GM18951 (cell line): ENCODE measurements around the gene DRGX.

Experiments
- POLR2A ChIP-seq: IDR thresholded peaks from 4 replicates; pipeline ENCODE4 v1.6.1; 2011; ENCODE audit warnings: mild to moderate bottlenecking; ENCODE audit not compliant: insufficient read length, insufficient read depth; ENCODE audit errors: extremely low read depth
- in situ Hi-C: fragments of 300-500 bp; cut with MboI; formaldehyde crosslinking; loops from one replicate; pipeline ENCODE4 v1.12.0; 2022; ENCODE audit warnings: low sequenced_read_pairs, mixed read lengths, inconsistent platforms; ENCODE audit not compliant: unreplicated experiment

The DRGX gene

GRCh38 chr10:49349390-49349789, 46.5 kb downstream of the DRGX start:
- no peak for TF ChIP-seq POLR2A
- in situ Hi-C loops: no loop called here

DNA sequence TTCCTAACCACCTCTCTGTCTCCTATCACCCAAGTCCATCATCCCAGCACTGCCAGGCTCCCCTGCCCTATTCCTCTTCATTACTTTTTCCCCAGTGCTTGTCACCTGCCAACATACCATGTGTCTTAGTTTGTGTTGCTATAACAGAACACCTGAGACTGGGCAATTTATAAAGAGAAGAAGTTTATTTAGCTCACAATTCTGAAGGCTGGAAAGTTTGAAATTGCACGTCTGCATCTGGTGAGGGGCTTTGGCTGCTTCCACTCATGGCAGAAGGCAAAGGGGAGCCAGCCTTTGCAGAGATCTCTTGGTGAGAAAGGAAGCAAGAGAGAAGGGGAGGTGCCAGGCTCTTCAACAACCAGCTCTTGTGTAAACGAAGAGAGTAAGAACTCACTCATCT, 47.3 kb downstream of the DRGX start:
- in situ Hi-C loops: no loop called here
- no peak for TF ChIP-seq POLR2A

DNA sequence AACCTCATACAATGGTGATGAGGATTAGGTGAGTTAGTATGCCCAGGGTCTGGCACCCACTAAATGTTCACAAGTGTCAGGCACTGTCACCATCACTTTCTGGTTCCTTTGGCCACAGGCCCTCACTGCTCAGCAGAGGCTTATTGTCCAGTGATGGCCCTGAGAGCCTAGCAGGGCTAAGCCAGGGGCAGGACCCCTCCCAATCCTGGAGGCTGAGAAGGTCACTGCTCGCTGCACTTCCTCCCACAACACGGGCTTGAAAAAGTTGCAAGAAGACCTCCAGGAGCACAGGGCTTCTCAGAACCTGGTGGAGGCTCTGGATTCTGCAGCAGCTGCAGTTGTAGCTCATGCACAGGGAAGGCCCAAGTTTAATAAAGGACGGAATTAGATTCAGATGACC, 48.1 kb downstream of the DRGX start:
- TF ChIP-seq POLR2A: no peak
- in situ Hi-C loops: no loop called here

GRCh38 chr10:49347342-49347741, 48.5 kb downstream of the DRGX start:
- in situ Hi-C loops: no loop called here

DNA sequence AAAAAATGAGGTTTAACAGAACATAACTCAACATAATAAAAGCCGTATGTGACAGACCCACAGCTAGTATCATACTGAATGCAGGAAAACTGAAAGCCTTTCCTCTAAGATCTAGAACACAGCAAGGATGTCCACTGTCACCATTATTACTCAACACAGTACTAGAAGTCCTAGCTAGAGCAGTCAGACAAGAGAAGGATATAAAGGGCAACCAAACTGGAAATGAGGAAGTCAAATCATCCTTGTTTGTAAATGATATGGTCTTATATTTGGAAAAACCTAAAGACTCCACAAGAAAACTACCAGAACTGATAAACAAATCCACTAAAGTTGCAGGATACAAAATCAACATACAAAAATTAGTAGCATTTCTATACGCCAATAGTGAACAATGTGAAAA, 51.0 kb downstream of the DRGX start:
- in situ Hi-C loops: no loop called here
- TF ChIP-seq POLR2A: no peak

More at GRCh38 chr10:49347342-49347741, 48.5 kb downstream of the DRGX start:
- TF ChIP-seq POLR2A: no peak

- in situ Hi-C loops: no loop called here
- TF ChIP-seq POLR2A: no peak
Observed at GRCh38 chr10:49338604-49339003, 57.3 kb downstream of the DRGX start.

DNA sequence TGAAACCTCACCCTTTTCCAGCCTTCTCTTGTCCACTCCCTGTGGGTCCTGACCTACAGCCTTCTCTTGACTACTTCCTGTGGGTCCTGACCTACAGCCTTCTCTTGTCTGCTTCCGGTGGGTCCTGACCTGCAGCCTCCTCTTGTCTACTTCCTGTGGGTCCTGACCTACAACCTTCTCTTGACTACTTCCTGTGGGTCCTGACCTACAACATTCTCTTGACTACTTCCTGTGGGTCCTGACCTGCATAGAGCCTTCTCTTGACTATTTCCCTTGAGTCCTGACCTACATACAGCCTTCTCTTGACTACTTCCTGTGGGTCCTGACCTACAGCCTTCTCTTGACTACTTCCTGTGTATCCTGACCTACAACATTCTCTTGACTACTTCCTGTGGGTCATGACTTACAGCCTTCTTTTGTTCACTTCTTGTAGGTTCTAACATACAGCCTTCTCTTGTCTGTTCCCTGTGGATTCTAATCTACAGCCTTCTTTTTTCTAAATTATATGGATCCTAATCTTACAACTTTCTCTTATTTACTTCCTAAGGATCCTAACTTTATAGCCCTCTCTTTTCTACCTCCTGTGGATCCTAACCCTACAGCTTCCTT, 60.4 kb downstream of the DRGX start:
- TF ChIP-seq POLR2A: no peak
- in situ Hi-C loops: no loop called here

DNA sequence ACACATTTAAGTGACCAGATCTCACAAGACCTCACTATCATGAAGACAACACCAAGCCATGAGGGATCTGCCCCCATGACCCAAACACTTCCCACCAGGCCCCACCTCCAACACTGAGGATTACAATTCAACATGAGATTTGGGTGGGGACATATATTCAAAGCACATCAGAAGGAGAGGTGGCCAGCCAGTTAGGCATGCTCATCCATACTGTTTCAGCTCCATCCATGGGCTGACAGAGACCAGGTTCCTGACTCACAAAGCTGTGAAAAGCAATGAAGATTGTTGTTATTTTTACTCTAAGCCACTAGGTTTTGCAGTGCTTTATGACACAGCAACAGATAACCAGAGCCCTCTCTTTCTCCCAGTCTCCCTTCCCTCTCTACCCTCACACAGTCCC, 60.9 kb downstream of the DRGX start:
- in situ Hi-C loops: no loop called here
- TF ChIP-seq POLR2A: no peak

DNA sequence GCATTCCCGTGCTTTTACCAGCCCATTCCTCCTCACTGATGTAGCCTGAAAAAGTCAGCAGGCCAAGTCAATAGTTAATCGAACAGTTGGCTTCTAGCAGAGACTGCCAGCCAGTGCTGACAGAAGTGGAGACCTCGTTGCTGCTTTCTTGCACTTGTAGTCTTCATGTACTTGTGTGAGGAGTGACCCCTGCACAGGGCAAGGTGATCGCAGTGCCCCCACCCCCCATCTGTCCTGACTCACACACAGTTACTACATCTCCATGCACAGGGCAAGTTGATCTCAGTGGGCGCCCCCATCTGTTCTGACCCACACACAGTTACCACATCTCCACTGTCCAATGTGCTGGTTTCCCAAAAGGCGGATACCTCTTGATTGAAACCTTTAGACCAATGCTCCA, 62.7 kb downstream of the DRGX start:
- in situ Hi-C loops: no loop called here
- TF ChIP-seq POLR2A: no peak

GRCh38 chr10:49332768-49333167, 63.1 kb downstream of the DRGX start:
- no peak for TF ChIP-seq POLR2A

GRCh38 chr10:49332333-49332732, 63.6 kb downstream of the DRGX start:
- in situ Hi-C loops: no loop called here
- no peak for TF ChIP-seq POLR2A

More at GRCh38 chr10:49332768-49333167, 63.1 kb downstream of the DRGX start:
- in situ Hi-C loops: no loop called here

DNA sequence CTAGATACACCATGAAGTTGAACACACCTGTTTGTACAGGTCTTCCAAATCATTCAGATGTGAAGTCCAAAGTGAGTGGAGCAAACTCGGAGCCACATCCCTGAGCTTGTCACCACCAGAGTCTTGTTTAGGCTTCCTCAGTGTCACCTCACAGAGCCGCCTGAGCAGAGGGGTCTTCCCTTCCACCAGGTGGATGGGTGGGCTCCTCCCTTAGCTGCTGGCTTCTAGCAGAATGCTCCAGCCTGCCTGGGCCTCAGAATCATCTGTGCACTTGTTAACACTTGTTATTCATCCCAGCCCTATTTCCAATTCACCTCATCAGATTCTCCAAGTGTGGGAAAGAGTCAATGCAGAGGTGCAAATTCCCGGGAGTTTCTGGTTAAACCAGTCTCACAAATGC, 64.5 kb downstream of the DRGX start:
- in situ Hi-C loops: no loop called here
- TF ChIP-seq POLR2A: no peak

DNA sequence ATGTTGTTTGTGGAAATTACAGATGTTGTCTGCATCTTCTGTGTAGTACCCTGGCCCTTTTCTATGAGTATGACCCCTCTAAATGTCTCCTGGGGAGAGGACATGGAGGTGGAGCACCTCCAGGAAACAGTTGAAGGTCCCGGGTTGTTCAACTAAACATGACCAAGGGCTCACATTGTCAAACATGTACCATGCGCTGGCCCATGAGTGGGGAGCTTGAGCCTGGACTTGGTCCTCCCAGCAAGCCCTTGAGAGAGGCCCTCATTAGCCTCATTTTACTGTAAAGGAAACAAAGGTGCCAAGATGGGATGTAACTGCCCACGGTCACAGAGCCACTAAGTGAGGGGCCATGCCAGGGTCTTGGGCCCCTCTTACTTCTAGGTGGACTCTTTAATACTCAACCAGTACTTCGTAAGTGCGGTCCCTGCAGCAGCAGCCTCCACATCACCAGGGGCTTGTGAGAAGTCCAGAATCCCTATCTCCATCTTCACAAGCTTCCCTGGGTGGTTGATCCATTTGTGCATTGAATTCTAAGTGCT, 65.7 kb downstream of the DRGX start:
- in situ Hi-C loops: no loop called here
- TF ChIP-seq POLR2A: no peak

DNA sequence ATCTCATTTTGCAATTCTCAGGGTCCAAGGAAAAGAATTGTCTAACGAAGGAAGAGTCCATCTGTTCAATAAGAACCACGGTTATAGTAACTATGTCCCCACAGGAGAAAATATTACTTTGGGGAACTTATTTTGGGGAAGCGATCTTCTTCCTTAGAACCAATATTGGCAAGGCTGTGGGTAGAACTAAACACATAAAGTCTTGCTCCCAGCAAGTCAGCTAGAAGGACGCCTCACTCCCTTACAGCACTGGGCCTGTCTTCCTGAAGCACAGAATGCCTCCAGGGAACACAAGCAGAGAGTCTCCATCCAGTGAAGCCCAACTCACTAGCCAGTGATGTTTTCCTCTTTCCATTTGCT, 66.8 kb downstream of the DRGX start:
- in situ Hi-C loops: no loop called here
- no peak for TF ChIP-seq POLR2A

DNA sequence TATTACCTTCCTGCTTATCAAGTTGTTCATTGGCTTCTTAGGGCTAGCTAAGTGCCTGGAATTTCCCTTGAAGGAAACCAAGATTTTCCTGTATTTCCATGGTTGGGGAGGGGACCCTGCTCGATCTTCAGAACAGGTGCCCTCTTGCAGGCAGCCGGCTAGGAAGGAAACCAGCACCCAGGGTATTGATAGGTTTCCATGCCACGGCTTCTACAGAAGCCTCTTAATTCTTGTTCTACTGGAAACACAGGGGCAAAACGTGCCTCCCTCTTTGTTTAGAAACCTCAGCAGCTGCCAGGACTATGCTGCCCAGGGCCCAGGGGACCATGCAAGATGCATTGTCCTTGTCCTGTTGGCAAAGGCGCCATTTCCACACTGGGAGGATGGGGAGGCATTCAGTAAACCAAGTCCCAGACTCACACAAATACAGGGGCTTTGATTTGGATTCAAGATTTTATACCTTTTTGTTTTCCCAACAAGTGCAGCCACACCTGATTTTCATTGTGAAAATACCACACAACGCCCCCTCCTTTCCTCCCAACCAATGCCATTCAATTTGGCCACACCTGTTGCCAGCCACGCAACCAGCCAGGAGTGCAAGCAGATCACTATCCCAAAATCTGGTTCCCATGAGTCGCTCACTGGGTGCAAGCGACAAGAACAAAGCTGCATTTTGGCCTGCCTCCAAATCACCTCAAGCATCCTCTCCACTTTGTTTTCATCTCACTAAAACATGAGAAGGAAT, 67.3 kb downstream of the DRGX start:
- no peak for TF ChIP-seq POLR2A
- in situ Hi-C loops: no loop called here
